IMR-90 (cell line): ENCODE data around the gene BCL2. TPM values are rescaled to one million over a fixed set of nuclear protein-coding genes. Genes with fewer than 3 reads are reported as not detected.

ENCODE experiments used
- ATAC-seq: fragments of 200-7000 bp; cut with Tn5 transposase; 2 replicates; pipeline ENCODE4 v1.9.1; 2020; ENCODE audit warnings: low read depth, mild to moderate bottlenecking, moderate library complexity
- BruUV-seq: library from RNA; stranded (reverse); fragments of 400-500 nt; replicated peaks from 2 replicates; lab custom pipeline; 2021; lab: Mats Ljungman, UMichigan
- CTCF ChIA-PET: fragments of 300-600 bp; formaldehyde crosslinking; extraction: SDS; loops from one replicate; lab custom pipeline; 2021; ENCODE audit warnings: antibody characterized with exemption; lab: Yijun Ruan, JAX
- POLR2A ChIA-PET: fragments of 300-600 bp; sonication (Branson Sonifier 250); formaldehyde crosslinking; loops from one replicate; lab custom pipeline; 2022; ENCODE audit warnings: antibody characterized with exemption; ENCODE audit not compliant: unreplicated experiment; lab: Charles Lee
- DNase-seq: peaks from one replicate; pipeline ENCODE4 v3.0.0; 2013
- H2AFZ ChIP-seq: replicated peaks from 2 replicates; pipeline ENCODE3; 2013; ENCODE audit warnings: low read length, mild to moderate bottlenecking; ENCODE audit not compliant: poor library complexity
- H2AK5ac ChIP-seq: 2 replicates; pipeline ENCODE4 v1.6.1; 2013; ENCODE audit warnings: low read depth, low read length, inconsistent platforms
- H2AK9ac ChIP-seq: replicated peaks from 2 replicates; pipeline ENCODE3; 2013; ENCODE audit warnings: mild to moderate bottlenecking, low read depth, low read length, moderate library complexity; ENCODE audit not compliant: poor library complexity
- H2BK120ac ChIP-seq: 2 replicates; pipeline ENCODE4 v1.6.1; 2013; ENCODE audit warnings: low read depth, low read length, inconsistent platforms
- H2BK15ac ChIP-seq: 3 replicates; pipeline ENCODE4 v1.6.1; 2013; ENCODE audit warnings: low read depth, low read length, inconsistent platforms
- H2BK20ac ChIP-seq: 2 replicates; pipeline ENCODE4 v1.6.1; 2013; ENCODE audit warnings: low read depth, mild to moderate bottlenecking, inconsistent platforms, low read length, moderate library complexity
- H2BK5ac ChIP-seq: 2 replicates; pipeline ENCODE4 v1.6.1; 2013; ENCODE audit warnings: mild to moderate bottlenecking, low read depth, low read length, inconsistent platforms; ENCODE audit not compliant: poor library complexity, severe bottlenecking
- H3K14ac ChIP-seq: replicated peaks from 2 replicates; pipeline ENCODE4 v1.6.1; 2013; ENCODE audit warnings: low read depth, low read length, inconsistent platforms
- H3K18ac ChIP-seq: 2 replicates; pipeline ENCODE4 v1.6.1; 2013; ENCODE audit warnings: low read depth, low read length, control low read depth
- H3K23ac ChIP-seq: 2 replicates; pipeline ENCODE4 v1.6.1; 2013; ENCODE audit warnings: low read depth, low read length, inconsistent platforms
- H3K27ac ChIP-seq: 2 replicates; pipeline ENCODE4 v1.5.1; 2013; ENCODE audit warnings: mild to moderate bottlenecking, control low read depth, low read length; ENCODE audit not compliant: insufficient read depth
- H3K27me3 ChIP-seq: 2 replicates; pipeline ENCODE4 v1.6.1; 2013; ENCODE audit warnings: low read length; ENCODE audit not compliant: control insufficient read depth, insufficient read depth
- H3K36me3 ChIP-seq: 2 replicates; pipeline ENCODE4 v1.6.1; 2013; ENCODE audit warnings: low read length, mixed read lengths; ENCODE audit not compliant: control insufficient read depth, insufficient read depth
- H3K4ac ChIP-seq: 2 replicates; pipeline ENCODE4 v1.6.1; 2013; ENCODE audit warnings: low read depth, low read length, inconsistent platforms
- H3K4me1 ChIP-seq: 2 replicates; pipeline ENCODE4 v1.6.1; 2013; ENCODE audit warnings: low read length, mixed read lengths; ENCODE audit not compliant: control insufficient read depth, insufficient read depth
- H3K4me2 ChIP-seq: 2 replicates; pipeline ENCODE4 v1.6.1; 2013; ENCODE audit warnings: low read depth, mild to moderate bottlenecking, control low read depth, low read length, moderate library complexity
- H3K4me3 ChIP-seq: 2 replicates; pipeline ENCODE4 v1.5.1; 2013; ENCODE audit warnings: low read depth, mild to moderate bottlenecking, control low read depth, low read length, moderate library complexity; ENCODE audit not compliant: insufficient read depth
- H3K56ac ChIP-seq: 2 replicates; pipeline ENCODE4 v1.6.1; 2013; ENCODE audit warnings: low read length, inconsistent platforms; ENCODE audit not compliant: insufficient read depth; ENCODE audit errors: extremely low read depth
- H3K79me1 ChIP-seq, 2 experiments: 2 replicates each; pipeline ENCODE4 v1.6.1; 2013; ENCODE audit warnings: low read length in 2 of 2, inconsistent platforms in 1 of 2, low read depth in 1 of 2
- H3K9ac ChIP-seq: 2 replicates; pipeline ENCODE4 v1.6.1; 2013; ENCODE audit warnings: low read depth, low read length, control low read depth
- H3K9me1 ChIP-seq: 2 replicates; pipeline ENCODE4 v1.6.1; 2013; ENCODE audit warnings: low read length, inconsistent platforms; ENCODE audit not compliant: insufficient read depth
- H3K9me3 ChIP-seq: 2 replicates; pipeline ENCODE4 v1.6.1; 2013; ENCODE audit warnings: low read length; ENCODE audit not compliant: control insufficient read depth, insufficient read depth
- H4K20me1 ChIP-seq: 2 replicates; pipeline ENCODE4 v1.6.1; 2013; ENCODE audit warnings: low read length, inconsistent platforms; ENCODE audit not compliant: insufficient read depth
- H4K5ac ChIP-seq: 2 replicates; pipeline ENCODE4 v1.6.1; 2013; ENCODE audit warnings: mild to moderate bottlenecking, low read depth, low read length, control low read depth
- H4K8ac ChIP-seq, 2 experiments: 2 replicates each; pipeline ENCODE4 v1.6.1; 2013; ENCODE audit warnings: low read depth in 2 of 2, low read length in 2 of 2, control low read depth in 1 of 2, inconsistent platforms in 1 of 2
- H4K91ac ChIP-seq: 2 replicates; pipeline ENCODE4 v1.6.1; 2013; ENCODE audit warnings: low read depth, low read length, inconsistent platforms; ENCODE audit not compliant: insufficient read depth
- ELK1 ChIP-seq: fragments of 150-350 bp; IDR thresholded peaks from 2 replicates; pipeline ENCODE4 v1.6.1; 2016; ENCODE audit warnings: low read depth, mild to moderate bottlenecking, low read length, moderate library complexity, borderline replicate concordance
- MXI1 ChIP-seq: IDR thresholded peaks from 2 replicates; pipeline ENCODE4 v1.6.1; 2012; ENCODE audit warnings: low read depth, mild to moderate bottlenecking, low read length, moderate library complexity, borderline replicate concordance
- POLR2A ChIP-seq: IDR thresholded peaks from 2 replicates; pipeline ENCODE4 v1.6.1; 2012; ENCODE audit warnings: mild to moderate bottlenecking, low read depth, low read length
- RFX5 ChIP-seq: IDR thresholded peaks from 2 replicates; pipeline ENCODE4 v1.8.0; 2012; ENCODE audit warnings: low read depth, mild to moderate bottlenecking, low read length, moderate library complexity
- WGBS, 2 experiments: methylation state at CpG; one replicate each; pipeline versions ENCODE4 v1.1.5 to v1.1.7; 2013; ENCODE audit warnings: missing lambda C conversion rate in 2 of 2; ENCODE audit not compliant: insufficient read length in 1 of 2; ENCODE audit errors: extremely low coverage in 2 of 2; 5-methylcytosine and 5-hydroxymethylcytosine counted together
- dilution Hi-C: fragments of 300-500 bp; cut with HindIII; formaldehyde crosslinking; loops from one replicate; pipeline ENCODE4 v1.14.3; 2018; ENCODE audit warnings: low sequenced_read_pairs; ENCODE audit not compliant: unreplicated experiment
- in situ Hi-C: fragments of 300-500 bp; cut with MboI; formaldehyde crosslinking; loops from 3 replicates; pipeline ENCODE4 v1.14.3; 2019; ENCODE audit warnings: low sequenced_read_pairs, inconsistent platforms, mixed read lengths
- intact Hi-C: fragments of 100-400 bp; cut with micrococcal nuclease; formaldehyde crosslinking; loops from 2 replicates; pipeline ENCODE4 v1.10.0; 2022
- polyA plus RNA-seq, 3 experiments: library from polyadenylated mRNA; depleted of rRNA; stranded (reverse); fragments of >200 nt; gene quantifications; 2 replicates each; pipeline ENCODE4 v1.2.3, GENCODE V29; 2012; ENCODE audit warnings: low replicate concordance in 1 of 3
- total RNA-seq: library from RNA; depleted of rRNA; stranded (reverse); fragments of >200 nt; gene quantifications from 2 replicates; pipeline ENCODE4 v1.2.3, GENCODE V29; 2012

BCL2 gene
- total and polyA plus RNA-seq, 2 of the 4 experiments (the other 2 are of a cell fraction), result 0.24 to 0.54 TPM

- Histone ChIP-seq H2AK5ac (peak overlapping the region; percentile 8; the same call in 1 of the 2 replicates), H2BK15ac (no peak overlapping the region), H3K56ac (no peak overlapping the region), H3K14ac (no peak overlapping the region; the same call in none of the 2 replicates), H2AK9ac (no peak overlapping the region), H2BK5ac (peak overlapping the region; percentile 86), H3K27me3 (no peaks in the 10 kb centered on the region), H4K91ac (no peak overlapping the region), H3K9me1 (peaks cover 16% of the 10 kb centered on the region; the same call in 1 of the 2 replicates), H2BK120ac (no peak overlapping the region), H3K9me3 (no peaks in the 10 kb centered on the region), H3K4me1 (no peaks in the 10 kb centered on the region), H4K20me1 (0 out of 2 replicates have a peak, but pooled peaks cover 6% of the 10 kb centered on the region), H3K79me1 (peaks cover 0 to 5% of the 10 kb centered on the region in 2 experiments; a peak in 1 of 4 replicates), H3K36me3 (no peaks in the 10 kb centered on the region), H3K18ac (no peak overlapping the region), H4K8ac (no peak overlapping the region), H3K4ac (no peak overlapping the region), H3K9ac (no peak overlapping the region), H3K4me2 (no peak overlapping the region), H2AFZ (peak overlapping the region; percentile 21), H4K5ac (no peak overlapping the region), H2BK20ac (no peak overlapping the region), H3K27ac (no peak overlapping the region), H3K4me3 (no peak overlapping the region), H3K23ac (0 out of 2 replicates have a peak overlapping the region, but pooled peaks have one; percentile 24)
- in situ Hi-C loops, result no loop called here
- CTCF ChIA-PET, result no interaction called here
- TF ChIP-seq ELK1 (no peak), POLR2A (no peak), MXI1 (no peak), RFX5 (no peak)
- ATAC-seq (no peak), DNase-seq (no peak)
- WGBS, 2 experiments, result no CpG with 5 or more reads among the region's 5 CpGs
- dilution Hi-C loops, result no loop called here
- no TSS peak for BruUV-seq
- POLR2A ChIA-PET, result no interaction called here
- intact Hi-C loops, result no loop called here
These were observed 120.5 kb downstream of the BCL2 start for GRCh38 chr18:63198868-63199742.
